HG03442 (cell line): ENCODE data around the gene CD163L1.
"Not testable (repeated sequence)": the region's sequence is repeated elsewhere in the genome, so short reads cannot be mapped to it uniquely, and the experiment has no call there.

ENCODE experiments used
- ATAC-seq: cut with Tn5 transposase; IDR thresholded peaks from one replicate; pipeline ENCODE4 v1.9.1; 2021; ENCODE audit warnings: mild to moderate bottlenecking, moderate library complexity; ENCODE audit not compliant: unreplicated experiment

CD163L1 gene

GRCh38 chr12:7337790-7338189, 106.2 kb downstream of the CD163L1 start:
- ATAC-seq: not testable (repeated sequence)

- ATAC-seq: no peak
These were observed 116.0 kb downstream of the CD163L1 start for GRCh38 chr12:7327918-7328317.

- ATAC-seq: no peak
These were observed 119.8 kb downstream of the CD163L1 start for GRCh38 chr12:7324176-7324575.

GRCh38 chr12:7322599-7322998, 121.4 kb downstream of the CD163L1 start:
- no peak for ATAC-seq

GRCh38 chr12:7321624-7322023, 122.3 kb downstream of the CD163L1 start:
- no peak for ATAC-seq

- no peak for ATAC-seq
These were observed 124.0 kb downstream of the CD163L1 start for GRCh38 chr12:7319930-7320329.

GRCh38 chr12:7310070-7310469, 133.9 kb downstream of the CD163L1 start:
- no peak for ATAC-seq
